ENCODE data around the gene TULP4. TPM values are rescaled to one million over a fixed set of nuclear protein-coding genes. Genes with fewer than 3 reads are reported as not detected.

The TULP4 gene
- total and polyA plus RNA-seq, 2 donors (not counting 1 experiment from before 2014, with no cell fraction given), result 12.0 to 90.0 TPM

- no peak overlapping the region for H3K27ac ChIP-seq (ENCODE audit: low read length in 2 of 2)
- H3K9me3 ChIP-seq (ENCODE audit: control extremely low read depth in 1 of 3, control insufficient read depth in 2 of 3, insufficient read depth in 1 of 3, low read length in 2 of 3), result peaks cover 0 to 8% (median 0%) of the 10 kb centered on the region in 3 donors
- TF ChIP-seq CTCF (IDR thresholded peaks at IDR 0.05) (no peak), EZH2 (IDR thresholded peaks at IDR 0.05; ENCODE audit: borderline replicate concordance, insufficient read depth, low read depth, low read length, poor library complexity, severe bottlenecking) (no peak)
- H3K79me2 ChIP-seq (ENCODE audit: control insufficient read depth, insufficient read depth, low read length), result peaks cover 55% of the 10 kb centered on the region
- POLR2A ChIA-PET, result interaction anchor here (0.6 kb wide), 1 partner anchor 98 kb away, joined by 3 read pairs; no protein-coding TSS in a partner anchor
- intact Hi-C loops (cut with micrococcal nuclease), result no loop called here
- no peak overlapping the region for H3K4me3 ChIP-seq (ENCODE audit: control extremely low read depth in 1 of 5, extremely low read depth in 1 of 5, insufficient read depth in 1 of 5, low read depth in 2 of 5, low read length in 4 of 5)
- no peak overlapping the region for H3K27ac Mint-ChIP-seq
- CTCF ChIA-PET, result interaction anchor here (0.9 to 1.0 kb wide), 2 partner anchors 10 to 57 kb away, joined by 3 read pairs; no protein-coding TSS in a partner anchor
- H3K4me3 Mint-ChIP-seq, result no peak overlapping the region
- H3K9me3 Mint-ChIP-seq (ENCODE audit: insufficient read depth), result no peaks in the 10 kb centered on the region
- no peaks in the 10 kb centered on the region for H3K27me3 ChIP-seq (replicated peaks in 1 of 4; ENCODE audit: control extremely low read depth in 1 of 4, control insufficient read depth in 3 of 4, insufficient read depth in 4 of 4, low read length in 3 of 4)
- ATAC-seq (ENCODE audit: low read depth) (no peak), DNase-seq (no peak)
- H3K27me3 Mint-ChIP-seq, result no peaks in the 10 kb centered on the region
- H3K9ac ChIP-seq (ENCODE audit: low read length), result no peak overlapping the region
- peaks cover 0 to 2% of the 10 kb centered on the region in 2 experiments for H3K36me3 ChIP-seq (replicated peaks in 1 of 2; ENCODE audit: control extremely low read depth in 1 of 2, control insufficient read depth in 1 of 2, extremely low read depth in 1 of 2, insufficient read depth in 2 of 2, low read length in 1 of 2)
- peaks cover 26% of the 10 kb centered on the region for H4K20me1 ChIP-seq (ENCODE audit: control insufficient read depth, insufficient read depth, low read length, poor library complexity, severe bottlenecking)
- peaks cover 33% of the 10 kb centered on the region for H3K4me1 Mint-ChIP-seq
- no peak overlapping the region for H3K4me2 ChIP-seq (replicated peaks; ENCODE audit: low read depth, low read length, poor library complexity, severe bottlenecking)
- H2AFZ ChIP-seq (ENCODE audit: insufficient read depth, low read depth, low read length, poor library complexity, severe bottlenecking), result no peak overlapping the region
- no peaks in the 10 kb centered on the region for H3K4me1 ChIP-seq (ENCODE audit: control insufficient read depth in 2 of 2, insufficient read depth in 2 of 2, low read length in 2 of 2)
Measured at GRCh38 chr6:158361068-158361467, 48.8 kb downstream of the TULP4 start.

GRCh38 chr6:158361961-158362669 is 49.9 kb downstream of the TULP4 start:
- Histone ChIP-seq H3K4me2 (replicated peaks; ENCODE audit: low read depth, low read length, poor library complexity, severe bottlenecking) (no peak overlapping the region), H4K20me1 (ENCODE audit: control insufficient read depth, insufficient read depth, low read length, poor library complexity, severe bottlenecking) (peaks cover 22% of the 10 kb centered on the region), H3K4me3 (ENCODE audit: control extremely low read depth in 1 of 5, extremely low read depth in 1 of 5, insufficient read depth in 1 of 5, low read depth in 2 of 5, low read length in 4 of 5) (no peak overlapping the region), H3K4me1 (ENCODE audit: control insufficient read depth in 2 of 2, insufficient read depth in 2 of 2, low read length in 2 of 2) (no peaks in the 10 kb centered on the region), H3K9ac (ENCODE audit: low read length) (no peak overlapping the region), H3K9me3 (ENCODE audit: control extremely low read depth in 1 of 3, control insufficient read depth in 2 of 3, insufficient read depth in 1 of 3, low read length in 2 of 3) (peaks cover 0 to 8% (median 0%) of the 10 kb centered on the region in 3 donors), H3K36me3 (replicated peaks in 1 of 2; ENCODE audit: control extremely low read depth in 1 of 2, control insufficient read depth in 1 of 2, extremely low read depth in 1 of 2, insufficient read depth in 2 of 2, low read length in 1 of 2) (peaks cover 0 to 2% of the 10 kb centered on the region in 2 experiments), H2AFZ (ENCODE audit: insufficient read depth, low read depth, low read length, poor library complexity, severe bottlenecking) (no peak overlapping the region), H3K79me2 (ENCODE audit: control insufficient read depth, insufficient read depth, low read length) (peaks cover 55% of the 10 kb centered on the region), H3K27me3 (replicated peaks in 1 of 4; ENCODE audit: control extremely low read depth in 1 of 4, control insufficient read depth in 3 of 4, insufficient read depth in 4 of 4, low read length in 3 of 4) (no peaks in the 10 kb centered on the region), H3K27ac (ENCODE audit: low read length in 2 of 2) (no peak overlapping the region)
- TF ChIP-seq CTCF (IDR thresholded peaks at IDR 0.05), result no peak
- no peak for TF ChIP-seq EZH2 (IDR thresholded peaks at IDR 0.05; ENCODE audit: borderline replicate concordance, insufficient read depth, low read depth, low read length, poor library complexity, severe bottlenecking)
- H3K27me3 Mint-ChIP-seq, result no peaks in the 10 kb centered on the region
- intact Hi-C loops (cut with micrococcal nuclease), result no loop called here
- WGBS (ENCODE audit: insufficient coverage), result 97% methylated on average over 3 of the region's 5 CpGs
- no peak overlapping the region for H3K4me3 Mint-ChIP-seq
- H3K4me1 Mint-ChIP-seq, result peaks cover 24% of the 10 kb centered on the region
- ChIA-PET CTCF (interaction anchor here (0.6 to 1.0 kb wide), 3 partner anchors 11 to 1647 kb away, joined by 3 read pairs; no protein-coding TSS in a partner anchor), POLR2A (interaction anchor here (0.7 kb wide), 1 partner anchor 128 kb away, joined by 4 read pairs; no protein-coding TSS in a partner anchor)
- no peaks in the 10 kb centered on the region for H3K9me3 Mint-ChIP-seq (ENCODE audit: insufficient read depth)
- DNase-seq (no peak), ATAC-seq (ENCODE audit: low read depth) (no peak)
- H3K27ac Mint-ChIP-seq, result no peak overlapping the region
